ENCODE data around the gene ARHGEF6.

Gene ARHGEF6

GRCh38 chrX:136687457-136687856, 93.3 kb downstream of the ARHGEF6 start:
- no peak for DNase-seq

GRCh38 chrX:136684120-136684519, 96.6 kb downstream of the ARHGEF6 start:
- no peak for DNase-seq

GRCh38 chrX:136679531-136679930, 101.2 kb downstream of the ARHGEF6 start:
- no peak for DNase-seq

- DNase-seq = no peak
These were observed 106.3 kb downstream of the ARHGEF6 start for GRCh38 chrX:136674270-136674985.

- DNase-seq = no peak
These were observed 109.6 kb downstream of the ARHGEF6 start for GRCh38 chrX:136671006-136671610.

GRCh38 chrX:136667446-136668168, 113.1 kb downstream of the ARHGEF6 start:
- DNase-seq = no peak

- no peak for DNase-seq
These were observed 114.6 kb downstream of the ARHGEF6 start for GRCh38 chrX:136666088-136666487.

GRCh38 chrX:136665258-136665900, 115.4 kb downstream of the ARHGEF6 start:
- DNase-seq = no peak

- no peak for DNase-seq
These were observed 117.8 kb downstream of the ARHGEF6 start for GRCh38 chrX:136662976-136663375.

- DNase-seq = no peak
These were observed 118.6 kb downstream of the ARHGEF6 start for GRCh38 chrX:136662104-136662503.

- DNase-seq = no peak
These were observed 119.8 kb downstream of the ARHGEF6 start for GRCh38 chrX:136660896-136661295.

- DNase-seq = peak; percentile 62
These were observed 121.6 kb downstream of the ARHGEF6 start for GRCh38 chrX:136659174-136659573.

GRCh38 chrX:136658151-136658550, 122.6 kb downstream of the ARHGEF6 start:
- no peak for DNase-seq

GRCh38 chrX:136656361-136656964, 124.3 kb downstream of the ARHGEF6 start:
- no peak for DNase-seq

- DNase-seq = peak; percentile 74
These were observed 127.7 kb downstream of the ARHGEF6 start for GRCh38 chrX:136652822-136653723.

- no peak for DNase-seq
These were observed 129.9 kb downstream of the ARHGEF6 start for GRCh38 chrX:136650811-136651210.

GRCh38 chrX:136647677-136648360, 132.9 kb downstream of the ARHGEF6 start, which contains the start of gene CD40LG:
TSS of gene CD40LG (plus strand) at chrX:136648158. CDS start at chrX:136648249, 91 bp downstream.
- no peak for DNase-seq

GRCh38 chrX:136646602-136647239, 134.0 kb downstream of the ARHGEF6 start:
- DNase-seq = no peak

- no peak for DNase-seq
These were observed 137.5 kb downstream of the ARHGEF6 start for GRCh38 chrX:136643243-136643642.

- DNase-seq = peak; percentile 68
These were observed 141.1 kb downstream of the ARHGEF6 start for GRCh38 chrX:136639506-136640176.

Data from activated CD4-positive, alpha-beta T cell treated with anti-CD3 and anti-CD28 coated beads, Interleukin-2, amount 50 U/mL, for 16 hours (primary cell).